ENCODE measurements around the gene MAGI2. TPM values are rescaled to one million over a fixed set of nuclear protein-coding genes. Genes with fewer than 3 reads are reported as not detected.
"Not testable (repeated sequence)": the region's sequence is repeated elsewhere in the genome, so short reads cannot be mapped to it uniquely, and the experiment has no call there.

The MAGI2 gene
- total RNA-seq, 1 experiment from 2014 or later: 6.2 TPM

DNA sequence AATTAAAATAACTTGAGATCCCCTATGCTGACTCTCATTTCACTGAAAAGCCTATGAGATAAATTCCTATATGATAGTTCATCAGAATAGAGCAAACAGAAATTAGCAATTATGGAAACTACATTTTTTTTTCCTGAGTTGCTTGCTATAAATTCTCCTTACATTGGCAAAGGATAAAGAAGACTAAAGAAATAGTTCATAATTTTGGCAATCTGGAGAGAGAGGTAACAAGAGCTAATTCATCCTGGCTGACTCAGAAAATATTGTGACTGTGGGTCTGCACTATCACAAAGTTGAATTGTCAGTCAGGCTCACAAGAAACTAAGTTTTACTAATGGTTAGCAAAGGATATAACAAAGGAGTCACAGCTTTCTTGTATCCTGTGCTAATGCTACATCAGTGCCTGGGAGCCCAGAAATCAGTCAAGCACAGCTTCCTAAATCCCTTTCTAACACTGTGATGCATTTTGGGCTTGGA is 483.0 kb downstream of the MAGI2 start:
- Histone ChIP-seq H3K36me3 (replicated peaks; ENCODE audit: control insufficient read depth, insufficient read depth, low read length) (no peaks in the 10 kb centered on the region), H3K4me3 (ENCODE audit: insufficient read depth, low read depth, low read length) (no peak overlapping the region), H3K27me3 (ENCODE audit: control insufficient read depth, insufficient read depth, low read length) (no peaks in the 10 kb centered on the region)
- no peak for DNase-seq

DNA sequence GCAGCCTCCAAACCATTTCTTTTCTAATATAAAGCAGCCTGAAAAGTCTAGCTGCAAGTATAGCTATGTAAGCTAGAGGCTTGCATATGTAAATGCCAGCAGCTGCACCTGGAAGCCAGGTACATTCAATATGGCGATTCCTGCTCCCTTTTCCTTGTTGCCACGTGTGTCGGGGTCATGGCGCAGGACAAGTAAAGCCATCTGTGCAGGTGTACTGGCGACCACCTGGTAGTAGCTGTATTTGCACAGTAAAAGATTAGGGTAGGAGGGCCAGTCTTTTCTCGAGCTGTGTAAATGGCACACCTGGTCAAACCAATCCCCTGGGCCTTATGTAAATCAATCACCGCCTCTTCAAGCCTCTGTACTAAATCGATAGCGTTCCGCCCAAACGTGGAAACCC is 484.5 kb downstream of the MAGI2 start:
- no peaks in the 10 kb centered on the region for H3K27me3 ChIP-seq (ENCODE audit: control insufficient read depth, insufficient read depth, low read length)
- no peak for DNase-seq

DNA sequence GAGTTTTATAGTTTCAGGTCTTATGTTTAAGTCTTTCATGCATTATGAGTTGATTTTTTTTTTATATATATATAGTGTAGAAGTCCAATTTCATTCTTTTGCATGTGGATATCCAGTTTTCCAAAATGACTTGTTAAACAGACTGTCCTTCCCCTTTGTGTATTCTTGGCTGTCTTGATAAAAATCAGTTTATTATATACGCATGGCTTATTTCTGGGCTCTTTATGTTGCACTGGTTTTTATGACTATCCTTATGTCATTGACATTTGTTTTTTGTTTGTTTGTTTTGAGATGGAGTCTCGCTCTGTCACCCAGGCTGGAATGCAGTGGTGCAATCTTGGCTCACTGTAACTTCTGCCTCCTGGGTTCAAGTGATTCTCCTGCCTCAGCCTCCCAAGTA is 485.9 kb downstream of the MAGI2 start:
- H3K27me3 ChIP-seq (ENCODE audit: control insufficient read depth, insufficient read depth, low read length); H3K36me3 ChIP-seq (replicated peaks; ENCODE audit: control insufficient read depth, insufficient read depth, low read length); H3K4me3 ChIP-seq (ENCODE audit: insufficient read depth, low read depth, low read length); DNase-seq: not testable (repeated sequence)

More for the DNA sequence above, 484.5 kb downstream of the MAGI2 start:
- Histone ChIP-seq H3K36me3 (replicated peaks; ENCODE audit: control insufficient read depth, insufficient read depth, low read length) (no peaks in the 10 kb centered on the region), H3K4me3 (ENCODE audit: insufficient read depth, low read depth, low read length) (no peak overlapping the region)

DNA sequence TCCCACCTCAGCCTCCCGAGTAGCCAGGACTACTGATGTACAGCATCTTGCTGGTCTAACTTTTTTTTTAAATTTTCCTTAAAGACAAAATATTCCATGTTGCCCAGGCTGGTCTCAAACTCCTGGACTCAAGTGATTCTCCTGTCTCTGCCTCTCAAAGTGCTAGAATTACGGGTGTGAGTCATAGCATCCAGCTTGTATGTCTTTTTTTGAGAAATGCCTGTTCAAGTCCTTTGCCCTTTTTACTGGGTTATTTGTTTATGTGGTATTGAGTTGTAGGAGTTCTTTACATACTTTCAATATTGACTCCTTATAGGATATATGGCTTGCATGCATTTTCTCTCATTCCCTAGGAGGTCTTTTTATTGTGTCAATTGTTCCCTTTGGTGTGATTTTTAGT is 486.4 kb downstream of the MAGI2 start:
- no peak for DNase-seq
- H3K36me3 ChIP-seq (replicated peaks; ENCODE audit: control insufficient read depth, insufficient read depth, low read length): no peaks in the 10 kb centered on the region
- H3K4me3 ChIP-seq (ENCODE audit: insufficient read depth, low read depth, low read length): no peak overlapping the region
- H3K27me3 ChIP-seq (ENCODE audit: control insufficient read depth, insufficient read depth, low read length): no peaks in the 10 kb centered on the region

DNA sequence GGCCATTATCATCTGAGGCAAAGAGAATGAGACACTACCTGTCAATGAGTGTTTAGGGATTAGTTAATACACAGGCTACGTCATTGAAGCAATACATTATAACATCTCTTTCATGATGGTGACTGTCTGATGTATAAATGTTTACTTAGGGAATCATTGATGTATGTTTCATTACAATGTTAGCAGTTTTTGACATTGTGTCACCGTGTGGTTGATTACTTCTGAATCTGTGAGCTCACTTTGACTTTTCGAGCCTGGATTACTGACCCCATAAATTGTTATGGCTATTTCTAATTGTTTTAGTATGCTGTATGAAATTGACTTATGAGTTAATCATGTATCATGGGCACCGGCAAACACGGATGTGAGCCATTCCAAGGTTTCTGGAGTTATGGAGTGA is 494.0 kb downstream of the MAGI2 start:
- Histone ChIP-seq H3K4me3 (ENCODE audit: insufficient read depth, low read depth, low read length) (no peak overlapping the region), H3K36me3 (replicated peaks; ENCODE audit: control insufficient read depth, insufficient read depth, low read length) (no peaks in the 10 kb centered on the region), H3K27me3 (ENCODE audit: control insufficient read depth, insufficient read depth, low read length) (no peaks in the 10 kb centered on the region)
- no peak for DNase-seq

DNA sequence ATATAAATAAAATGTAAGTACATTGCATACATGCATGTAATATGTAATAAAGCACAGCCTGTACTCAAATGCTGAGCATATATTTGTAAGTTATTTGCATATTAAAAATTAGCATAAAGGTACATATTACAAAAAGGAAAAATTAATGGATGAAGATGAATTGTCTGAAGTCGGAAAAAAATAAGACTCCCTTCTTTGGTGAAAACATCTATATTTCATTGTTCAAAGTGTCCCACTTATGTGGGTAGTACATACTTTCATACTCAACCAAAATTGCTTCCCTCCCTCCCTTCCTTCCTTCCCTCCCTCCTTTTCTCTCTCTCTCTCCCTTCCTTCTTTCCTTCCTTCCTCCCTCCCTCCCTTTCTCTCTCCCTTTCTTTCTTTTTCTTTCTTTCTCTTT is 498.1 kb downstream of the MAGI2 start:
- no peaks in the 10 kb centered on the region for H3K36me3 ChIP-seq (replicated peaks; ENCODE audit: control insufficient read depth, insufficient read depth, low read length)
- DNase-seq: no peak
- no peak overlapping the region for H3K4me3 ChIP-seq (ENCODE audit: insufficient read depth, low read depth, low read length)
- H3K27me3 ChIP-seq (ENCODE audit: control insufficient read depth, insufficient read depth, low read length): no peaks in the 10 kb centered on the region

DNA sequence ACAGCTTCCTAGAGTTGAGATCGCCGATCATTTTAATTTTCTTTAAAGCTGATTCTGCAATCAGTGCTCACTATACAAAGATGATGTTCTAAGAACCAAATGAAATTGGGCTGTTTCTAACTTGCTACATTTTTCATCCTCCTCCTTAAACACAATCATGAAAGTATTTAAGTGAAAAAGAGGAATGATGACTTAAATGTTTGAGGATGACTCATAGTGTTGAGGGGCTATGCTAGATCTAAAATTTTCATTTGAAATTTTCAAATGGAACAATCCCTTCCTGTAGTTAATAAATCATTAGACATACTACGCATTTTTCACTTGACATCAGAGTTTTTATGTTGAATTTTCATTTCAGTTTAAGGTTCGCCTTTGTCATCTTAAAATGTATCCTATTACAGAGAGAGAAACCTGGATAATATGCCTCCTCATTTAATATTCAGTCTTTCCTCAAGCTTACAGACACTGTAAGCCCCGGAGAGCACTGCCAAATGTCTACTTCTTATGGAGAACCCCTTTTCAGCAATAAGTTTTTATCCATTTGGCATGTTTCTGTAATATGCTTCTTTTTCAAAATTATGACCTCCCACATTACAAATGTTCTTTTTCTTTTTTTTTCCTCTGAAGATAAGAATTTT is 499.6 kb downstream of the MAGI2 start:
- no peak for DNase-seq
- H3K36me3 ChIP-seq (replicated peaks; ENCODE audit: control insufficient read depth, insufficient read depth, low read length): no peaks in the 10 kb centered on the region
- H3K27me3 ChIP-seq (ENCODE audit: control insufficient read depth, insufficient read depth, low read length): no peaks in the 10 kb centered on the region
- no peak overlapping the region for H3K4me3 ChIP-seq (ENCODE audit: insufficient read depth, low read depth, low read length)

DNA sequence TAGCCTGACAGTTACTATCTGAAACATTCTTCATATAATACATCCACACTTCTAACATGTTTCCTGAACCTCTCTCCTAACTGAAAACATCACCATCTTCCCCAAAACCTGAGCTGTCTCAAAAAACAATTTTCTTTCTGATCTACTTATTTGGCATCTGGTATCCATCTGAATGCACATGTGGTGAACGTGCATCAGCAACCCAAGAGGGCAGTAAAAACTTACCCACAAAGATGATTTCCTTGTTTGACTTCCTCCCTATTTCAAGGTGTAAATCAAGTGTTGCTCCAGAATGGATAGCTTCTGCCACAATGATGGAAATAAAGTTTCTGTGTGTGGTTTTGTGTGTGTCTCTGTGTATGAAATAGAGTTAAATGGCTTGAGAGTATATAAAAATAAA is 500.4 kb downstream of the MAGI2 start:
- H3K27me3 ChIP-seq (ENCODE audit: control insufficient read depth, insufficient read depth, low read length): no peaks in the 10 kb centered on the region
- no peak for DNase-seq

DNA sequence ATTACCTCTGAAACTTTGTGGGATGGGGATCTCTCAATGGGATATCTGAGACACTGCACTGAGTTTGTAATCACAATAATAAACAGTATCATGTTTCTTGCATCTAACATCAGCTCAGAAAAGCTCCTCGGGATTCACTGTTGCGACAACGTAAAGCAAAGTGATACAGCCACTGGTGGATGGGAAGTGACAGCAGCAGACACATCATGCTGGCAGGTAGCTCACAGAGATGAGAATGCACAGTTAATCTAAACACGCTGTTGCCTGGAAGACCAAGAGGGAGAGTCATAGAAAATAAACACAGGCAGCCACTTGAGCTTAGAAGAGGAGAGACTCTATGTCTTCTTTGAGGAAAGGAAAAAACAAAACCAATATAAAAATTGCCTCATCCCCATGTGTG is 513.8 kb downstream of the MAGI2 start:
- no peak for DNase-seq
- Histone ChIP-seq H3K36me3 (replicated peaks; ENCODE audit: control insufficient read depth, insufficient read depth, low read length) (no peaks in the 10 kb centered on the region), H3K4me3 (ENCODE audit: insufficient read depth, low read depth, low read length) (no peak overlapping the region), H3K27me3 (ENCODE audit: control insufficient read depth, insufficient read depth, low read length) (no peaks in the 10 kb centered on the region)

More for the DNA sequence above, 500.4 kb downstream of the MAGI2 start:
- Histone ChIP-seq H3K36me3 (replicated peaks; ENCODE audit: control insufficient read depth, insufficient read depth, low read length) (no peaks in the 10 kb centered on the region), H3K4me3 (ENCODE audit: insufficient read depth, low read depth, low read length) (no peak overlapping the region)

DNA sequence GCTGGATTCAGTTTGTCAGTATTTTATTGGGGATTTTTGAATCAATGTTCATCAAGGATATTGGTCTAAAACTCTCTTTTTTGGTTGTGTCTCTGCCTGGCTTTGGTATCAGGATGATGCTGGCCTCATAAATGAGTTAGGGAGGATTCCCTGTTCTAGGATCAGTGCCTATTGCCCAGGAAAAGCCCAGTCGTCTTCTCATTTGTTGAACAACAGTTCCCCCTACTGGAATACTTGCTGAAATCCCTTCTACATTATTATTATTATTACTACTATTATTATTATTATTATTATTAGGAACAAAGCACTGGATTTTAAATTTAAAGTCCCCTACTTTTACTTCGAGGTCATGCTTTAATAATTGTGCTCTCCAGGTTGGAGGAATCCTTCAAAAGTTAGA is 528.9 kb downstream of the MAGI2 start:
- no peaks in the 10 kb centered on the region for H3K27me3 ChIP-seq (ENCODE audit: control insufficient read depth, insufficient read depth, low read length)
- H3K4me3 ChIP-seq (ENCODE audit: insufficient read depth, low read depth, low read length): no peak overlapping the region
- DNase-seq: peak; percentile 5
- no peaks in the 10 kb centered on the region for H3K36me3 ChIP-seq (replicated peaks; ENCODE audit: control insufficient read depth, insufficient read depth, low read length)

DNA sequence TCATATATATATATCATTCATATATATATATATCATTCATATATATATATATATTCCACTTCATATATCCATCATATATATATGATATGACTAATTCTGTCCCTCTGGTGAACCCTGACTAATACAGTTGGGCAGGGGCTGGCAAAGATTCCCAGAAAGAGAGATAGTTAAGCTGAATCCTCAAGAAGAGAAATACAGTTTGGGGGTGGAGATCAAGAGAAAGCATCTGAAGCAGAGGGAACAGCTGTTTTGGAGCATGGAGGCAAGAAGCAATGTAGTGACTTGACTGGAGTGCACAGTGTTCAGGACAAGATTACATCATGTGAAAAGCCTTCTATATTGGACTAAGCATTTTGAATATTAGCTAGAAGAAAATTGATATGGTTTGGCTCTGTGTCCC is 540.7 kb downstream of the MAGI2 start:
- Histone ChIP-seq H3K4me3 (ENCODE audit: insufficient read depth, low read depth, low read length) (no peak overlapping the region), H3K36me3 (replicated peaks; ENCODE audit: control insufficient read depth, insufficient read depth, low read length) (no peaks in the 10 kb centered on the region), H3K27me3 (ENCODE audit: control insufficient read depth, insufficient read depth, low read length) (no peaks in the 10 kb centered on the region)
- no peak for DNase-seq

DNA sequence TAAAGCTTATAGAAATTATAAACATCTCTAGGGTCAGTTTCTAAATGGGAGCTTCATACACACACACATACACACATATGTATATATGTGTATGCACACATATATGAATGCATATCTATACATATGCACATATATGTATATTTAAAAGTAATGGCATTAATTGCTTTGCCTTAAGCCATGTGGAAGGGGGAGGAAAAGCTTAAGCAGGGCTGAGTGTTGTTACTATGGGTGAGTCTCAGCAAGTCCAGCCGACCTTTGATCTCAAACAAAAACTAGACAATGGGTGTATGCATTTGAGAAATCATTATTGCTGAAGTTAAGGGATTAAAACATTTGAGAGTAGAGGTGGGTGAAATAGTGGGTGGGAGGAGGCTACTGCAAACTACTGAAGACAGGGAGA is 546.7 kb downstream of the MAGI2 start:
- no peak for DNase-seq
- H3K4me3 ChIP-seq (ENCODE audit: insufficient read depth, low read depth, low read length): no peak overlapping the region
- no peaks in the 10 kb centered on the region for H3K27me3 ChIP-seq (ENCODE audit: control insufficient read depth, insufficient read depth, low read length)
- no peaks in the 10 kb centered on the region for H3K36me3 ChIP-seq (replicated peaks; ENCODE audit: control insufficient read depth, insufficient read depth, low read length)

DNA sequence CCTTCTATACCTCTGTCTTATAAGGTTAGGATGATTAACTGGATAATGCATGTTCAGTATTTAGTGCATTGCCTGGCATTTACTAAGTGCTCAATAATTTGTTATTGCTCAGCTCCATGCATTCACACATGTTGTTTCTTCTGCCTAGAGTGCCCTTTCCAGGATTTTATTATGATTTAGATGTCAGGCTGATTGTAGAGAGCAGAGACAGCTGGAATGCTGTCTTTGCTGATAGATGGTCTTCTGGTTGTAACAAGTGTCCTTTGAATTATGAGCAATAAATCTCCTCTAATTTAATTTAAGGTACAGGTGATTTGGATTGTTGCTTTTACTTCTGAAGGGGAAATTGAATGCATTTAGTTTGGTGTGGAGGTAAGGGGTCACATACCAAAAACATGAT is 548.0 kb downstream of the MAGI2 start:
- Histone ChIP-seq H3K36me3 (replicated peaks; ENCODE audit: control insufficient read depth, insufficient read depth, low read length) (no peaks in the 10 kb centered on the region), H3K27me3 (ENCODE audit: control insufficient read depth, insufficient read depth, low read length) (no peaks in the 10 kb centered on the region), H3K4me3 (ENCODE audit: insufficient read depth, low read depth, low read length) (no peak overlapping the region)
- no peak for DNase-seq

DNA sequence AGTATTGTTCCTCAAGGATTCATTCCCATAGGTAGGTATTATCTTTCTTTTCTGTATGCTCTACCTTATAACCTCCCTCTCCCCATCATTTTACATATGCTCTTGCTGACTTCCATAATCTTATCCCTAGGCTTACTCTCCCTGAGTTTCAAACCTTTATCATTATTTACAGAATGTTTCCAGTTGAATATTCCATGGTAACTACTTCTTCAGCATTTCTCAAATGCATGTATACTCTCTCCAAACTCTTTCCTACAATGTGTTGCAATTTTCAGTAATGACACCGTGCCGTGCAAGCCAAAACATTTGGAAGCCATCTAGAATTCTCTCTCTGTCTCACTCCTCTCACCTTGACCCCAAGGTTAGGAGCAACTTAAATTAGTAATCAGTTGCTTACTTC is 548.5 kb downstream of the MAGI2 start:
- Histone ChIP-seq H3K27me3 (ENCODE audit: control insufficient read depth, insufficient read depth, low read length) (no peaks in the 10 kb centered on the region), H3K4me3 (ENCODE audit: insufficient read depth, low read depth, low read length) (no peak overlapping the region), H3K36me3 (replicated peaks; ENCODE audit: control insufficient read depth, insufficient read depth, low read length) (no peaks in the 10 kb centered on the region)
- DNase-seq: no peak

DNA sequence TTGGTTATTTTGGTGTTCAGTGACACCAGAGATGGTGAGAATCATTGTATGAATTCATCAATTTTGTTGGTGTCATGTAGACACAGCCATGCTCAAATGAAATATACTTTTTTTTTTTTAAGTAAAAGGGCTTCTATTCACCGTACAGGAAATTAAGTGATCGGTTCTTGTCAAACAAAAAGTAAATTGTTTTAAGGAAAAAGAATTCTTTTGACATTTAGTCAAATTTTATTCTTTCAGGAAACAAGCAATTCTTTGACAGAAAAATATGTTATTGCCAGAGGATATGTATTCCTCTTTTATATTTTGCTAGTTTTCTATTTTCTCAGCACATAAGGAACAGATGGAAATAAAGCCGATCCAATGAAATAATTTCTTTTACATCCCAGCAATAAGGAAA is 551.9 kb downstream of the MAGI2 start:
- Histone ChIP-seq H3K27me3 (ENCODE audit: control insufficient read depth, insufficient read depth, low read length) (no peaks in the 10 kb centered on the region), H3K36me3 (replicated peaks; ENCODE audit: control insufficient read depth, insufficient read depth, low read length) (no peaks in the 10 kb centered on the region), H3K4me3 (ENCODE audit: insufficient read depth, low read depth, low read length) (no peak overlapping the region)
- no peak for DNase-seq

DNA sequence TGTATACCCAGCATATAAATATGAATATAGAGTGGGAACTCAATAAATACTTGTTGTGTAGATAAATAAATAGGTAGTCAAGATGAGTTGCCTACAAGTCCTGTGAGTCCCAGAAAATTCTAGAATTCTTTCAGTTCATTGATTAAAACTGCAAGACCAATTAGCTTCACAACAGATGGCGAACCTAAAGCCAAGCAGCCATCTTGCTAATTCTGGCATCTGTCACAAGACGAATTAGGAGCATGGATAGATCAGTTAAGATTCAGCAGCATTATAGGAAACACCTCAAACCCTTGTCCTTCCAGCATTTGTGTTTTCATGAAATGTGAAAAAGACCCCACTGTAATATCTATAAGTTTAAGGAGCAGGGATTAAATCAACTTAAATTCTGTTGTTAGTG is 552.7 kb downstream of the MAGI2 start:
- no peaks in the 10 kb centered on the region for H3K36me3 ChIP-seq (replicated peaks; ENCODE audit: control insufficient read depth, insufficient read depth, low read length)
- no peak for DNase-seq
- no peak overlapping the region for H3K4me3 ChIP-seq (ENCODE audit: insufficient read depth, low read depth, low read length)
- no peaks in the 10 kb centered on the region for H3K27me3 ChIP-seq (ENCODE audit: control insufficient read depth, insufficient read depth, low read length)
